IPS DF 6.9 (cell line): ENCODE measurements around the gene CACNB1.

Experiments
- DNase-seq: peaks from one replicate; pipeline ENCODE4 v3.0.0-alpha.2; 2013; ENCODE audit warnings: low read depth, low spot score
- H3K27ac ChIP-seq: one replicate; pipeline ENCODE4 v1.5.1; 2013; ENCODE audit warnings: low read length, control low read depth
- H3K27me3 ChIP-seq: 2 replicates; pipeline ENCODE4 v1.6.1; 2013; ENCODE audit warnings: mild to moderate bottlenecking, low read length; ENCODE audit not compliant: control insufficient read depth, insufficient read depth
- H3K36me3 ChIP-seq: 2 replicates; pipeline ENCODE4 v1.6.1; 2013; ENCODE audit warnings: low read length; ENCODE audit not compliant: control insufficient read depth, insufficient read depth
- H3K4me1 ChIP-seq: 2 replicates; pipeline ENCODE4 v1.6.1; 2013; ENCODE audit warnings: low read length; ENCODE audit not compliant: control insufficient read depth, insufficient read depth
- H3K4me3 ChIP-seq: 2 replicates; pipeline ENCODE4 v1.5.1; 2013; ENCODE audit warnings: mild to moderate bottlenecking, low read length
- H3K9me3 ChIP-seq: 2 replicates; pipeline ENCODE4 v1.6.1; 2013; ENCODE audit warnings: low read length, inconsistent platforms; ENCODE audit not compliant: control insufficient read depth, insufficient read depth
- WGBS: extraction: QIAGEN DNeasy Blood & Tissue Kit; methylation state at CpG from one replicate; pipeline ENCODE4 v1.1.7; 2013; ENCODE audit warnings: mixed read lengths, missing lambda C conversion rate; ENCODE audit not compliant: insufficient read length, insufficient coverage; 5-methylcytosine and 5-hydroxymethylcytosine counted together

Gene CACNB1

DNA sequence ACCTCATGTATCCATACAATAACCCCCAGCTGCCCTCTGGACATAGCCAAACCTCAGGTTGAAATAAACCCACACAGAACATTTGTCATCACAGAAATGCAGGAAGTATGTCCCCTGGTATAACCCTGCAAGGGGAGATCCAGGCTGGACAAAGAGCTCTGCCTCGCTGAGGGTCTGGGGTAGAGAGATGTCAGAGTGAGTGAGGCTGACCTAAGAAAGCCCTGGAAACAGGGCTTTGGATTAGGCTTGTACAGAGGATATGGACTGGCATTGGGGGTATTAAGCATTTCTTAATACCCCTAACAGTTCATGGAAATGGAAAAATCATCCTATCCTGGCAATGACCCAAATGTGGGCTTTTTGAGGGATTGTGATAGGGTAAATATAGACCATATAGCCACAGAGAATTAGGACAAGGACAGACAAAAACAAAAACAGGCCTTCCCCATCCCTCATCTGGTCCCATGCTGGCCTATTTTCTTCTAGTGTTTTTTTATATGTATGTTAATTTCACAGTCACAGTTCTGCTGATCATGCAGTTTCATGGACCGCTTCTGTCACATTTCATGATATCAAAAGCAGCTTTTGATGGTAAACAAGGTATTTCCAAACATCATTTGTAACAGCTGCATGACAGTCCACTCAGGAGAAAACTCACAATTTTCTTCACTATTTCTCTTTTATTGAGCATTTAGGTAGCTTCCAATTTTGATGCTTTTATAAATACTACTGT lies 72.2 kb downstream of the CACNB1 start:
- no peaks in the 10 kb centered on the region for H3K9me3 ChIP-seq
- no CpG with 5 or more reads among the region's 2 CpGs for WGBS
- no peaks in the 10 kb centered on the region for H3K4me1 ChIP-seq
- no peak overlapping the region for H3K4me3 ChIP-seq
- no peak overlapping the region for H3K27ac ChIP-seq
- DNase-seq: no peak
- H3K27me3 ChIP-seq: no peaks in the 10 kb centered on the region
- H3K36me3 ChIP-seq: no peaks in the 10 kb centered on the region

- H3K4me3 ChIP-seq: no peak overlapping the region
- DNase-seq: no peak
- H3K9me3 ChIP-seq: no peaks in the 10 kb centered on the region
- no peaks in the 10 kb centered on the region for H3K4me1 ChIP-seq
- WGBS: no CpG with 5 or more reads among the region's 9 CpGs
- no peaks in the 10 kb centered on the region for H3K27me3 ChIP-seq
- H3K36me3 ChIP-seq: no peaks in the 10 kb centered on the region
- no peak overlapping the region for H3K27ac ChIP-seq
Measured at GRCh38 chr17:39123627-39124026, 73.8 kb downstream of the CACNB1 start.
